Raji (cell line): ENCODE measurements around the gene CCR4.

Experiments used
- POLR2A ChIP-seq: IDR thresholded peaks from 2 replicates; pipeline ENCODE4 v1.6.1; 2011; ENCODE audit warnings: low read depth, low read length, control low read depth; ENCODE audit not compliant: insufficient read depth

Gene CCR4

GRCh38 chr3:33000691-33001385, 49.4 kb downstream of the CCR4 start:
- no peak for TF ChIP-seq POLR2A

GRCh38 chr3:33001889-33002288, 50.4 kb downstream of the CCR4 start:
- TF ChIP-seq POLR2A: no peak

GRCh38 chr3:33003308-33003707, 51.9 kb downstream of the CCR4 start:
- TF ChIP-seq POLR2A: no peak

GRCh38 chr3:33004205-33004604, 52.8 kb downstream of the CCR4 start:
- TF ChIP-seq POLR2A: no peak

GRCh38 chr3:33004961-33005360, 53.5 kb downstream of the CCR4 start:
- TF ChIP-seq POLR2A: no peak
